Natural killer cell (primary cell): Measurements from ENCODE around the gene RNF167. TPM values are rescaled to one million over a fixed set of nuclear protein-coding genes. Genes with fewer than 3 reads are reported as not detected.

Source experiments
- ATAC-seq, 3 donors: fragments of 150-1000 bp in 2 of 3; fragments of 200-7000 bp in 1 of 3; cut with Tn5 transposase; 1 replicate in 1 of 3; 2 replicates in 2 of 3; pipeline ENCODE4 v1.10.0; 2021; ENCODE audit warnings: mild to moderate bottlenecking in 2 of 3, moderate library complexity in 2 of 3
- DNase-seq, 2 donors: peaks; one replicate each; pipeline versions ENCODE4 v3.0.0 to v3.0.0-alpha.2; 2013 to 2021; ENCODE audit warnings: mixed read lengths in 1 of 2
- H3K27ac ChIP-seq: one replicate; pipeline ENCODE4 v1.5.1; 2013; ENCODE audit warnings: mild to moderate bottlenecking, low read length
- H3K27me3 ChIP-seq: one replicate; pipeline ENCODE4 v1.6.1; 2013; ENCODE audit warnings: low read length; ENCODE audit not compliant: control insufficient read depth, insufficient read depth
- H3K36me3 ChIP-seq: one replicate; pipeline ENCODE4 v1.6.1; 2013; ENCODE audit warnings: low read length; ENCODE audit not compliant: control insufficient read depth, insufficient read depth
- H3K4me1 ChIP-seq: one replicate; pipeline ENCODE4 v1.6.1; 2013; ENCODE audit warnings: low read length; ENCODE audit not compliant: control insufficient read depth, insufficient read depth
- H3K4me3 ChIP-seq: one replicate; pipeline ENCODE4 v1.5.1; 2013; ENCODE audit warnings: low read length
- H3K9me3 ChIP-seq: one replicate; pipeline ENCODE4 v1.6.1; 2013; ENCODE audit warnings: low read length; ENCODE audit not compliant: control insufficient read depth, insufficient read depth
- H3K27ac Mint-ChIP-seq, 2 donors: one replicate each; pipeline ENCODE4 v1.8.0; 2022; ENCODE audit warnings: mild to moderate bottlenecking in 2 of 2, mixed read lengths in 2 of 2, moderate library complexity in 1 of 2
- H3K27me3 Mint-ChIP-seq, 2 donors: one replicate each; pipeline ENCODE4 v1.8.0; 2022; ENCODE audit warnings: low read depth in 2 of 2, mixed read lengths in 2 of 2
- H3K36me3 Mint-ChIP-seq: one replicate; pipeline ENCODE4 v1.8.0; 2022; ENCODE audit warnings: mixed read lengths
- H3K4me1 Mint-ChIP-seq, 2 donors: one replicate each; pipeline ENCODE4 v1.8.0; 2022; ENCODE audit warnings: mixed read lengths in 2 of 2
- H3K4me3 Mint-ChIP-seq: one replicate; pipeline ENCODE4 v1.8.0; 2022; ENCODE audit warnings: mild to moderate bottlenecking, moderate library complexity, mixed read lengths
- H3K9me3 Mint-ChIP-seq, 2 donors: one replicate each; pipeline ENCODE4 v1.8.0; 2022; ENCODE audit warnings: mixed read lengths in 2 of 2
- CTCF ChIP-seq: fragments of 200-600 bp; IDR thresholded peaks from one replicate; pipeline ENCODE4 v1.8.0; 2022; ENCODE audit warnings: antibody characterized with exemption
- WGBS: methylation state at CpG from one replicate; pipeline ENCODE4 v1.1.7; 2013; ENCODE audit warnings: missing lambda C conversion rate; ENCODE audit not compliant: insufficient coverage; 5-methylcytosine and 5-hydroxymethylcytosine counted together
- intact Hi-C: fragments of 100-400 bp; cut with micrococcal nuclease; formaldehyde crosslinking; loops from one replicate; pipeline ENCODE4 v1.14.2; 2022
- total RNA-seq, 4 donors: library from RNA; stranded (reverse); fragments of 120-200 nt in 1 of 4; gene quantifications; one replicate each; pipeline versions ENCODE4 v1.2.3 to v1.2.4, GENCODE V29; 2013 to 2022

Gene RNF167
- total RNA-seq, 3 donors from 2014 or later (not counting 1 experiment from before 2014, with no cell fraction given) = 149 to 189 (median 177) TPM

- Mint-ChIP-seq H3K9me3 (no peaks in the 10 kb centered on the region), H3K36me3 (no peaks in the 10 kb centered on the region), H3K4me1 (peaks cover 56 to 82% of the 10 kb centered on the region in 2 donors), H3K4me3 (peak overlapping the region; percentile 91), H3K27me3 (no peaks in the 10 kb centered on the region), H3K27ac (peak overlapping the region; percentile 87 to 93)
- Histone ChIP-seq H3K36me3 (peaks cover 38% of the 10 kb centered on the region), H3K27ac (peak overlapping the region; percentile 78), H3K9me3 (no peaks in the 10 kb centered on the region), H3K27me3 (no peaks in the 10 kb centered on the region), H3K4me3 (peak overlapping the region; percentile 81), H3K4me1 (peaks cover 58% of the 10 kb centered on the region)
- WGBS = under 1% methylated on average over 16 of the region's 16 CpGs
- DNase-seq (no peak), ATAC-seq (peak in 1 of 3 donors; percentile 1)
- TF ChIP-seq CTCF = no peak
- intact Hi-C loops = no loop called here
Measured at GRCh38 chr17:4939546-4939795, 597 bp upstream of the RNF167 start.

GRCh38 chr17:4940555-4941318 is 669 bp downstream of the RNF167 start:
- H3K4me1 ChIP-seq = peaks cover 68% of the 10 kb centered on the region
- no peaks in the 10 kb centered on the region for H3K27me3 ChIP-seq
- H3K27me3 Mint-ChIP-seq = no peaks in the 10 kb centered on the region
- peaks cover 7% of the 10 kb centered on the region for H3K36me3 Mint-ChIP-seq
- H3K36me3 ChIP-seq = peaks cover 51% of the 10 kb centered on the region
- no peak for TF ChIP-seq CTCF
- peak overlapping the region; percentile 91 for H3K4me3 ChIP-seq
- H3K4me3 Mint-ChIP-seq = peak overlapping the region; percentile 91
- peak overlapping the region; percentile 77 for H3K27ac ChIP-seq
- peak overlapping the region; percentile 87 to 93 for H3K27ac Mint-ChIP-seq
- no peak for ATAC-seq
- H3K9me3 Mint-ChIP-seq = no peaks in the 10 kb centered on the region
- peaks cover 63 to 90% of the 10 kb centered on the region in 2 donors for H3K4me1 Mint-ChIP-seq
- peak; percentile 36 to 68 for DNase-seq
- no peaks in the 10 kb centered on the region for H3K9me3 ChIP-seq
- intact Hi-C loops = loop anchor here (1.0 kb wide), 2 partner anchors 8 to 27 kb away; partner anchors contain the start of genes PFN1 and SPAG7
- WGBS = under 1% methylated on average over 28 of the region's 29 CpGs

GRCh38 chr17:4941319-4941610 is 1.2 kb downstream of the RNF167 start:
- no peaks in the 10 kb centered on the region for H3K9me3 Mint-ChIP-seq
- ATAC-seq (no peak), DNase-seq (no peak)
- intact Hi-C loops = no loop called here
- H3K27ac Mint-ChIP-seq = peak overlapping the region; percentile 87 to 93
- no peaks in the 10 kb centered on the region for H3K27me3 Mint-ChIP-seq
- WGBS = 22% methylated on average over 3 of the region's 4 CpGs
- H3K27ac ChIP-seq = peak overlapping the region; percentile 77
- no peaks in the 10 kb centered on the region for H3K27me3 ChIP-seq
- peak overlapping the region; percentile 91 for H3K4me3 ChIP-seq
- peaks cover 8% of the 10 kb centered on the region for H3K36me3 Mint-ChIP-seq
- H3K36me3 ChIP-seq = peaks cover 54% of the 10 kb centered on the region
- no peak for TF ChIP-seq CTCF
- peaks cover 73% of the 10 kb centered on the region for H3K4me1 ChIP-seq
- no peaks in the 10 kb centered on the region for H3K9me3 ChIP-seq
- H3K4me3 Mint-ChIP-seq = peak overlapping the region; percentile 91
- H3K4me1 Mint-ChIP-seq = peaks cover 63 to 89% of the 10 kb centered on the region in 2 donors
